ENCODE results near the gene PCDHGA1. TPM values are rescaled to one million over a fixed set of nuclear protein-coding genes. Genes with fewer than 3 reads are reported as not detected.
A peak's percentile ranks its signal among the peaks of the same experiment; 100 is the strongest.

Gene PCDHGA1
- total RNA-seq, 4 donors from 2014 or later, result 0.90 to 2.5 (median 1.8) TPM

DNA sequence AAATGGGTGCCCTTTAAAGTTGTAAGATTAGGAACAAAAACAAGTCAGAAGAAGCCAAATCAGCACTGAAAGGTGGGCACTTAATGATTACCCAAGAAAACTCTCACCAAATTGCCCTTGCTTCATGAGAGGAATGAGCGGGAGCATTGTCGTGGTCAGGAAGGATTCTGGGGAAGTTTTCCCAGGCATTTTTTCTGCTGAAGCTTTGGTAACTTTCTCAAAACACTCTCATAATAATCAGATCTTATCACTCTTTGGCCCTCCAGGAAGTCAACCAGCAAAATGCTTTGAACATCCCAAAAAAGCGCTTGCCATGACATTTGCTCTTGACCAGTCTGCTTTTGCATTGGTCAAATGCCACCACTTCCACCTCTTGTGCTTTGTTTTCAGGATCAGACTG, 135.0 kb downstream of the PCDHGA1 start:
- Histone ChIP-seq H3K4me1 (no peaks in the 10 kb centered on the region), H3K4me3 (no peak overlapping the region), H3K27me3 (no peaks in the 10 kb centered on the region), H3K27ac (no peak overlapping the region), H3K36me3 (peaks cover 0 to 11% (median 0%) of the 10 kb centered on the region in 3 donors), H3K9me3 (peaks cover 0 to 16% (median 0%) of the 10 kb centered on the region in 4 donors)
- TF ChIP-seq, protein P1, sequence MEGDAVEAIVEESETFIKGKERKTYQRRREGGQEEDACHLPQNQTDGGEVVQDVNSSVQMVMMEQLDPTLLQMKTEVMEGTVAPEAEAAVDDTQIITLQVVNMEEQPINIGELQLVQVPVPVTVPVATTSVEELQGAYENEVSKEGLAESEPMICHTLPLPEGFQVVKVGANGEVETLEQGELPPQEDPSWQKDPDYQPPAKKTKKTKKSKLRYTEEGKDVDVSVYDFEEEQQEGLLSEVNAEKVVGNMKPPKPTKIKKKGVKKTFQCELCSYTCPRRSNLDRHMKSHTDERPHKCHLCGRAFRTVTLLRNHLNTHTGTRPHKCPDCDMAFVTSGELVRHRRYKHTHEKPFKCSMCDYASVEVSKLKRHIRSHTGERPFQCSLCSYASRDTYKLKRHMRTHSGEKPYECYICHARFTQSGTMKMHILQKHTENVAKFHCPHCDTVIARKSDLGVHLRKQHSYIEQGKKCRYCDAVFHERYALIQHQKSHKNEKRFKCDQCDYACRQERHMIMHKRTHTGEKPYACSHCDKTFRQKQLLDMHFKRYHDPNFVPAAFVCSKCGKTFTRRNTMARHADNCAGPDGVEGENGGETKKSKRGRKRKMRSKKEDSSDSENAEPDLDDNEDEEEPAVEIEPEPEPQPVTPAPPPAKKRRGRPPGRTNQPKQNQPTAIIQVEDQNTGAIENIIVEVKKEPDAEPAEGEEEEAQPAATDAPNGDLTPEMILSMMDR (IDR thresholded peaks at IDR 0.05), result no peak
- TF ChIP-seq POLR2A (IDR thresholded peaks at IDR 0.05), result no peak
- no peak for TF ChIP-seq EP300 (IDR thresholded peaks at IDR 0.05)
- DNase-seq (ENCODE audit: low spot score in 2 of 2), result no peak
- 95 to 97% methylated on average over 3 of the region's 3 CpGs for WGBS, 2 donors

DNA sequence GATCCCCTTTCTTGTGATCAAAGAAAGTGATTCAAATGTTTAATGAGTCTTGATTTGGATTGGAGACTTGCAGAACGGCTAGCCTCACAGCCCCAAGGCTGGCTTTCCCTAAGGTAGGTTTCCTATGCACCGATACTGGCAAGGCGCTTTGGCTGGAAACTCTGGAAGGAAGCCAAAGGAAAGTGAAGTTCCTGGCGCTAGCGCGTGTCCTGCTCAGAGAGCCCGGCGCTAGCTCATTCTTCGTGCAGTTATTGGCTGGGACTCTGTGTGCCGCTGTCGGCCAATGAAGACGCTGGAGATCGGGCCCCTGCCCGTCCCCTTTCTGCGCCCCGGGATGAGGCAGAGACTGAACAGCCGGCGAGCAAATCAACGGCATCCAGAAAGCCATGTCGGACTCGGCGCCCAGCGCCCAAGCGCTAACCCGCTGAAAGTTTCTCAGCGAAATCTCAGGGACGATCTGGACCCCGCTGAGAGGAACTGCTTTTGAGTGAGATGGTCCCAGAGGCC, 145.4 kb downstream of the PCDHGA1 start, which contains the start of gene PCDHGC3:
TSS of gene PCDHGC3 (plus strand) at position 342 of the 507 bp plus-strand sequence. CDS start at position 493, 151 bp downstream.
- H3K36me3 ChIP-seq, result peaks cover 0 to 6% (median 0%) of the 10 kb centered on the region in 3 donors
- H3K27me3 ChIP-seq, result no peaks in the 10 kb centered on the region
- 0 to 2% methylated on average over 12 to 28 of the region's 28 CpGs for WGBS, 2 donors
- peak within 1 kb of the TSS; percentile 29 to 60 (median 46) for H3K4me3 ChIP-seq
- H3K9me3 ChIP-seq, result no peaks in the 10 kb centered on the region
- H3K4me1 ChIP-seq, result peaks cover 3 to 44% (median 26%) of the 10 kb centered on the region in 4 donors
- TF ChIP-seq POLR2A (IDR thresholded peaks at IDR 0.05) (peak in 1 of 2 donors; percentile 47), EP300 (IDR thresholded peaks at IDR 0.05) (peak in 1 of 2 donors; percentile 72)
- TF ChIP-seq, protein P1 (IDR thresholded peaks at IDR 0.05), result peak; percentile 38 to 74 (median 61)
- H3K27ac ChIP-seq, result peak within 1 kb of the TSS; percentile 57 to 88 (median 78)
- DNase-seq (ENCODE audit: low spot score in 2 of 2), result peak; percentile 79 to 84

DNA sequence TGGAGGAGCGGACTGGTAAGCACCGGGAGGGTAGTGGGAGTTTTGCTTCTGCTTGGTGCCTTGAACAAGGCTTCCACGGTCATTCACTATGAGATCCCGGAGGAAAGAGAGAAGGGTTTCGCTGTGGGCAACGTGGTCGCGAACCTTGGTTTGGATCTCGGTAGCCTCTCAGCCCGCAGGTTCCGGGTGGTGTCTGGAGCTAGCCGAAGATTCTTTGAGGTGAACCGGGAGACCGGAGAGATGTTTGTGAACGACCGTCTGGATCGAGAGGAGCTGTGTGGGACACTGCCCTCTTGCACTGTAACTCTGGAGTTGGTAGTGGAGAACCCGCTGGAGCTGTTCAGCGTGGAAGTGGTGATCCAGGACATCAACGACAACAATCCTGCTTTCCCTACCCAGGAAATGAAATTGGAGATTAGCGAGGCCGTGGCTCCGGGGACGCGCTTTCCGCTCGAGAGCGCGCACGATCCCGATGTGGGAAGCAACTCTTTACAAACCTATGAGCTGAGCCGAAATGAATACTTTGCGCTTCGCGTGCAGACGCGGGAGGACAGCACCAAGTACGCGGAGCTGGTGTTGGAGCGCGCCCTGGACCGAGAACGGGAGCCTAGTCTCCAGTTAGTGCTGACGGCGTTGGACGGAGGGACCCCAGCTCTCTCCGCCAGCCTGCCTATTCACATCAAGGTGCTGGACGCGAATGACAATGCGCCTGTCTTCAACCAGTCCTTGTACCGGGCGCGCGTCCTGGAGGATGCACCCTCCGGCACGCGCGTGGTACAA, 146.0 kb downstream of the PCDHGA1 start:
- Histone ChIP-seq H3K36me3 (peaks cover 0 to 1% (median 0%) of the 10 kb centered on the region in 3 donors), H3K4me1 (peaks cover 3 to 49% (median 26%) of the 10 kb centered on the region in 4 donors), H3K9me3 (no peaks in the 10 kb centered on the region), H3K27me3 (no peaks in the 10 kb centered on the region), H3K4me3 (peak overlapping the region; percentile 29 to 60 (median 46)), H3K27ac (peak overlapping the region; percentile 57 to 88 (median 78))
- WGBS, 2 donors, result 1 to 2% methylated on average over 55 to 58 of the region's 58 CpGs
- peak; percentile 41 to 50 for DNase-seq (ENCODE audit: low spot score in 2 of 2)
- TF ChIP-seq EP300 (IDR thresholded peaks at IDR 0.05) (peak in 1 of 2 donors; percentile 4), POLR2A (IDR thresholded peaks at IDR 0.05) (peak in 1 of 2 donors; percentile 7)
- TF ChIP-seq, protein P1 (IDR thresholded peaks at IDR 0.05), result no peak

DNA sequence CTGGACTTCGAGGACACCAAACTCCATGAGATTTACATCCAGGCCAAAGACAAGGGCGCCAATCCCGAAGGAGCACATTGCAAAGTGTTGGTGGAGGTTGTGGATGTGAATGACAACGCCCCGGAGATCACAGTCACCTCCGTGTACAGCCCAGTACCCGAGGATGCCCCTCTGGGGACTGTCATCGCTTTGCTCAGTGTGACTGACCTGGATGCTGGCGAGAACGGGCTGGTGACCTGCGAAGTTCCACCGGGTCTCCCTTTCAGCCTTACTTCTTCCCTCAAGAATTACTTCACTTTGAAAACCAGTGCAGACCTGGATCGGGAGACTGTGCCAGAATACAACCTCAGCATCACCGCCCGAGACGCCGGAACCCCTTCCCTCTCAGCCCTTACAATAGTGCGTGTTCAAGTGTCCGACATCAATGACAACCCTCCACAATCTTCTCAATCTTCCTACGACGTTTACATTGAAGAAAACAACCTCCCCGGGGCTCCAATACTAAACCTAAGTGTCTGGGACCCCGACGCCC, 146.8 kb downstream of the PCDHGA1 start:
- peak overlapping the region in 2 of 4 donors; percentile 86 to 88 for H3K27ac ChIP-seq
- DNase-seq (ENCODE audit: low spot score in 2 of 2), result no peak
- H3K4me1 ChIP-seq, result peaks cover 3 to 52% (median 26%) of the 10 kb centered on the region in 4 donors
- peak overlapping the region; percentile 29 to 60 (median 46) for H3K4me3 ChIP-seq
- WGBS, 2 donors, result 32 to 37% methylated on average over 24 of the region's 24 CpGs
- no peaks in the 10 kb centered on the region for H3K9me3 ChIP-seq
- TF ChIP-seq POLR2A (IDR thresholded peaks at IDR 0.05) (no peak), EP300 (IDR thresholded peaks at IDR 0.05) (no peak)
- TF ChIP-seq, protein P1 (IDR thresholded peaks at IDR 0.05), result no peak
- H3K36me3 ChIP-seq, result no peaks in the 10 kb centered on the region
- no peaks in the 10 kb centered on the region for H3K27me3 ChIP-seq

Measured in tibial nerve (tissue), 4 donors.